KMS-11 (cell line): ENCODE results near the gene TBCC.

ENCODE experiments used
- H2AFZ ChIP-seq: fragments of 200-600 bp; sonication (generic); 2 replicates; pipeline ENCODE4 v1.6.1; 2016; ENCODE audit warnings: antibody characterized with exemption, mixed run types, low read depth
- H3K27ac ChIP-seq: fragments of 200-600 bp; sonication (generic); 2 replicates; pipeline ENCODE4 v1.6.1; 2016; ENCODE audit warnings: mild to moderate bottlenecking, mixed run types
- H3K27me3 ChIP-seq: fragments of 200-600 bp; sonication (generic); 2 replicates; pipeline ENCODE4 v1.6.1; 2017; ENCODE audit warnings: mild to moderate bottlenecking, low read depth, mixed run types, moderate library complexity; ENCODE audit not compliant: insufficient read depth
- H3K36me3 ChIP-seq: fragments of 200-600 bp; sonication (generic); 2 replicates; pipeline ENCODE4 v1.6.1; 2017; ENCODE audit warnings: mild to moderate bottlenecking, mixed run types; ENCODE audit not compliant: insufficient read depth
- H3K4me1 ChIP-seq: fragments of 200-600 bp; sonication (generic); 2 replicates; pipeline ENCODE4 v1.6.1; 2016; ENCODE audit warnings: mild to moderate bottlenecking, low read depth, mixed run types; ENCODE audit not compliant: poor library complexity, severe bottlenecking
- H3K4me2 ChIP-seq: fragments of 200-600 bp; sonication (generic); 2 replicates; pipeline ENCODE4 v1.7.0; 2016; ENCODE audit warnings: mild to moderate bottlenecking, mixed run types
- H3K4me3 ChIP-seq: fragments of 200-600 bp; sonication (generic); IDR thresholded peaks from 2 replicates; pipeline ENCODE4 v1.6.1; 2017; ENCODE audit warnings: low read depth, low read length, mixed read lengths; ENCODE audit not compliant: insufficient read depth
- H3K79me2 ChIP-seq: fragments of 200-600 bp; sonication (generic); 2 replicates; pipeline ENCODE4 v1.6.1; 2016; ENCODE audit warnings: low read depth, mixed run types; ENCODE audit not compliant: insufficient read depth
- H3K9ac ChIP-seq: fragments of 200-600 bp; sonication (generic); 2 replicates; pipeline ENCODE4 v1.6.1; 2016; ENCODE audit warnings: mild to moderate bottlenecking, mixed run types
- H4K20me1 ChIP-seq: fragments of 200-600 bp; sonication (generic); 2 replicates; pipeline ENCODE4 v1.6.1; 2016; ENCODE audit warnings: mild to moderate bottlenecking, mixed run types; ENCODE audit not compliant: insufficient read depth
- TF ChIP-seq, protein P1 (sequence below): fragments of 200-600 bp; sonication (generic); conservative IDR thresholded peaks from 2 replicates; pipeline ENCODE4 v1.6.1; 2017; ENCODE audit warnings: low read depth, mild to moderate bottlenecking, antibody characterized with exemption, low read length, moderate library complexity, mixed read lengths

The TBCC gene

DNA sequence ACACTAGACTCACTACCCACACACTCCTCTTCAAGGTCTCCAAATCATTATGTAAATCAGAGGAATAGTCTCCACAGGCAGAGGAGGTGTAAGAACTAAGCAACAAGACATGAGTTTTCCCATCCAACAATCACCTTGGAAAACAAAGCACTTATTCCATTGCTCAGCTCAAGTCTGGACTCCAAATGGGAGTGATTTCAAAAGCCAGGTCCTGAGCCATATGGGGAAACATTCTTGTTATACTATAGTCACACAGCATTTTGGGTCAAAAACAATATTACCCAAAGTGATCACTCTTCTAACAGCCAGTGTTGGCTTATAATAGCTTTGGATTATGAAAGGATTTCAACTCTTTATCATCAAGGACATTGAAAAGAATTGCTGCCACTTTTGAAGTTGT, 19.9 kb downstream of the TBCC start:
- no peaks in the 10 kb centered on the region for H4K20me1 ChIP-seq
- peak overlapping the region; percentile 14; the same call in 1 of the 2 replicates for H3K9ac ChIP-seq
- no peaks in the 10 kb centered on the region for H3K79me2 ChIP-seq
- peak overlapping the region; percentile 30 for H3K27ac ChIP-seq
- no peaks in the 10 kb centered on the region for H3K36me3 ChIP-seq
- H3K27me3 ChIP-seq = no peaks in the 10 kb centered on the region
- TF ChIP-seq, protein P1, sequence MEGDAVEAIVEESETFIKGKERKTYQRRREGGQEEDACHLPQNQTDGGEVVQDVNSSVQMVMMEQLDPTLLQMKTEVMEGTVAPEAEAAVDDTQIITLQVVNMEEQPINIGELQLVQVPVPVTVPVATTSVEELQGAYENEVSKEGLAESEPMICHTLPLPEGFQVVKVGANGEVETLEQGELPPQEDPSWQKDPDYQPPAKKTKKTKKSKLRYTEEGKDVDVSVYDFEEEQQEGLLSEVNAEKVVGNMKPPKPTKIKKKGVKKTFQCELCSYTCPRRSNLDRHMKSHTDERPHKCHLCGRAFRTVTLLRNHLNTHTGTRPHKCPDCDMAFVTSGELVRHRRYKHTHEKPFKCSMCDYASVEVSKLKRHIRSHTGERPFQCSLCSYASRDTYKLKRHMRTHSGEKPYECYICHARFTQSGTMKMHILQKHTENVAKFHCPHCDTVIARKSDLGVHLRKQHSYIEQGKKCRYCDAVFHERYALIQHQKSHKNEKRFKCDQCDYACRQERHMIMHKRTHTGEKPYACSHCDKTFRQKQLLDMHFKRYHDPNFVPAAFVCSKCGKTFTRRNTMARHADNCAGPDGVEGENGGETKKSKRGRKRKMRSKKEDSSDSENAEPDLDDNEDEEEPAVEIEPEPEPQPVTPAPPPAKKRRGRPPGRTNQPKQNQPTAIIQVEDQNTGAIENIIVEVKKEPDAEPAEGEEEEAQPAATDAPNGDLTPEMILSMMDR = no peak
- no peak overlapping the region for H3K4me3 ChIP-seq
- H2AFZ ChIP-seq = peak overlapping the region; percentile 77
- H3K4me1 ChIP-seq = peaks cover 8% of the 10 kb centered on the region
- H3K4me2 ChIP-seq = peak overlapping the region; percentile 63

DNA sequence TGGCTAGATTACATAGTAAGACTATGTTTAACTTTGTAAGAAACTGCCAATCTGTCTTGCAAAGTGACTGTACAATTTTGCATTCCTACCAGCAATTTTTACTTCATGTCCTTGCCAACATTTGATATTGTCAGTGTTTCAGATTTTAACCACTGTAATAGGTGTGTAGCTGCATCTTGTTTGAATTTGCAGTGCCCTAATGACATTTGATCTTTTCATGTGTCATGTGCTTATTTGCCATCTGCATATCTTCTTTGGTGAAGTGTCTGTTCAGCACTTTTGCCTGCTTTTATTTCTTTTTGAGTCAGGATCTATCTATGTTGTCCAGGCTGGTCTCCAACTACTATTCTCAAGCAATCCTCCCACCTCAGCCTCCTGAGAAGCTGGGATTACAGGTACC, 21.1 kb downstream of the TBCC start:
- peaks cover 8% of the 10 kb centered on the region for H3K4me1 ChIP-seq
- H3K27me3 ChIP-seq = no peaks in the 10 kb centered on the region
- H3K4me2 ChIP-seq = no peak overlapping the region
- H2AFZ ChIP-seq = no peak overlapping the region
- H3K9ac ChIP-seq = no peak overlapping the region
- H3K79me2 ChIP-seq = no peaks in the 10 kb centered on the region
- TF ChIP-seq, protein P1 = no peak
- H4K20me1 ChIP-seq = no peaks in the 10 kb centered on the region
- no peak overlapping the region for H3K4me3 ChIP-seq
- no peak overlapping the region for H3K27ac ChIP-seq
- no peaks in the 10 kb centered on the region for H3K36me3 ChIP-seq

DNA sequence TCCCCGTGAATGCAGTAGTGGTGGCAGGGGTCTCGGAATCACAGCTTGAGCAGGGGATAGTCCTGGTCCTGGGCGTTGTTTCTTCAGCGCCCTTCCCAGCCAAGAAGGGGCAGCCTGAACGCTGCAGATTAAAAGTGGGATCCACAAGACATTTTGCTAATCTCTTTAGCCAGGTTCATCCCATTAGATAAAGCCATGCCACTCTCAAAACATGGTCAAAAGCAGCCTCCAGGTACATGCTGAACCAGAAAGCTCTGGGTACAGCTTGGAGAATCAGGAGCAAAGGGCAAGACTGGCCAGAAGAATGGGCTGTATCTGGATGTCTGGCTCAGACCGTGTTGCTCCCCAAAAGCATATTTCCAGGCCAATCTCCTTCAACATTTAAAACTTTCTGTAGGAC, 23.4 kb downstream of the TBCC start, which contains the start of gene PRPH2:
TSS of gene PRPH2 (minus strand) at position 101 of the 400 bp plus-strand sequence. CDS start 263 bp downstream, outside the sequence.
- TF ChIP-seq, protein P1 = no peak
- H3K27me3 ChIP-seq = no peaks in the 10 kb centered on the region

DNA sequence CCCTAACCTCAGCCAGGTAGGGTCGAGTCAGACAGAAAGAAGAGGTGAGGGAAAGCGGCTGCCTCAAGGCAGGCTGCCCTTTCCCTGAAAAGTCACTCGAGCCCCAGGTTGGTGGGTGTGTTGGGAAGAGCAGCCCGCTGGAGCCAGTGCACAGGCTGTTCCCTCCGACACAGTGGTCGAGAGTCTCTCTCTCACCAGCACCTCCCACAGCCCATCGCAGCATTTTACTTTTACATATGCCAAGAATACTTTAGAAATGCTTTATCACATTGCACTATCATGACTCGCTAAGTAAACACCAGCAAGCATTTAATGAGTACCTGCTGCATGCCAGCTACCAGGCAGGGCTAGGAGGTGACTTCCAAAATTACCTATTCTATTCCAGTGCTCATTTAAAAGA, 25.2 kb downstream of the TBCC start:
- Histone ChIP-seq H3K9ac (no peak overlapping the region), H3K36me3 (no peaks in the 10 kb centered on the region), H3K4me2 (no peak overlapping the region), H3K4me1 (peaks cover under 1% of the 10 kb centered on the region), H4K20me1 (no peaks in the 10 kb centered on the region), H3K27me3 (no peaks in the 10 kb centered on the region), H3K4me3 (no peak overlapping the region), H3K79me2 (no peaks in the 10 kb centered on the region), H2AFZ (no peak overlapping the region), H3K27ac (no peak overlapping the region)
- TF ChIP-seq, protein P1 = no peak

More for the DNA sequence above, 23.4 kb downstream of the TBCC start, which contains the start of gene PRPH2:
- Histone ChIP-seq H2AFZ (no peak within 1 kb of the TSS), H3K79me2 (no peaks in the 10 kb centered on the region), H3K9ac (no peak within 1 kb of the TSS), H3K36me3 (no peaks in the 10 kb centered on the region), H4K20me1 (no peaks in the 10 kb centered on the region), H3K4me3 (no peak within 1 kb of the TSS), H3K27ac (no peak within 1 kb of the TSS), H3K4me2 (no peak within 1 kb of the TSS), H3K4me1 (peaks cover 8% of the 10 kb centered on the region)
